ENCODE measurements around the gene BCL11B.

GRCh38 chr14:99250636-99251208, 21.3 kb downstream of the BCL11B start:
- TF ChIP-seq POLR2A (IDR thresholded peaks at IDR 0.05) (no peak), CTCF (IDR thresholded peaks at IDR 0.05) (no peak)

Measured in upper lobe of left lung (tissue), 4 donors.